Stimulated activated CD8-positive, alpha-beta memory T cell treated with anti-CD3 and anti-CD28 coated beads, Interleukin-15, amount 100 ng/mL, for 4 hours (primary cell): ENCODE data around the gene FFAR3.
A peak's percentile ranks its signal among the peaks of the same experiment; 100 is the strongest.

Experiments
- DNase-seq, 2 donors: peaks; one replicate each; pipeline ENCODE4 v3.0.0-alpha.2; 2020; ENCODE audit warnings: low read depth in 2 of 2

FFAR3 gene

DNA sequence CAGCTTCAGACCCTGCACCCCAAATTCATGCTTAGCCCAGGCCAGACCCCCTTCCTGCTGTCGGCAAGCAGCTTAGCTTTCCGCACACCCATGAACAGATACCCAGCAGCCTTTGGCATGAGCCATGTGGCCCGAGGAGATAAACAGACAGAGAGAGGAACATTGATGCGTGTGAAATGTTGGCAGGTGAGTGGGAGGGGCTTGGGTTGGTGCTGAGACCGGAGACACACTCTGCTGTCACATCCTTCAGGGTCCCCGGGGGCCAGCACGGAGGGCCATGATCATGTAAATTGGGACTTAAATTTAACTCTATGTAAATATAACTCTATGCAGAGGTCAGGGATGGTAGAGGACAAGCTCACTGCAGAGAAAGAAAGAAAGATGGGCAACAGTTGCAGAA is 27.8 kb upstream of the FFAR3 start:
- no peak for DNase-seq

- no peak for DNase-seq
Observed at GRCh38 chr19:35331551-35332214, 26.6 kb upstream of the FFAR3 start.

GRCh38 chr19:35332817-35333216 is 25.4 kb upstream of the FFAR3 start:
- DNase-seq: no peak

GRCh38 chr19:35334144-35334753 is 24.0 kb upstream of the FFAR3 start:
- DNase-seq: no peak

- DNase-seq: no peak
Observed at GRCh38 chr19:35336166-35336955, 21.9 kb upstream of the FFAR3 start.

- no peak for DNase-seq
Observed at GRCh38 chr19:35337097-35337983, 20.9 kb upstream of the FFAR3 start.

GRCh38 chr19:35337984-35338296 is 20.3 kb upstream of the FFAR3 start:
- no peak for DNase-seq

DNA sequence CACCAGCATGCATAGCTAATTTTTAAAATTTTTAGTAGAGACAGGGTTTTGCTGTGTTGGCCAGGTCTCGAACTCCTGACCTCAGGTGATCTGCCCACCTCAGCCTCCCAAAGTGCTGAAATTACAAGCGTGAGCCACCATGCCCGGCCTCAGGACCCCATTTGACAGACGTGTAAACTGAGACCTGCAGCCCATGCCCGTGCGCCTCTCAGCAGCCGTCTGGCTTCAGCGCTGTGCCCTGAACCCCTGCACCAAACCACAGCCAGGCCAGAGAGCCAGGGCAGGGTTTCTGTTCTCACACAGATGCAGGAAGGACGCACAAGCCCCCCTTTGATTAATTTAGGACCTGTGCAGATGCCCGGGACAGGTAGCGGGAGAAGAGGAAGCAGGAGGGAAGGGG is 17.8 kb upstream of the FFAR3 start:
- DNase-seq: no peak

DNA sequence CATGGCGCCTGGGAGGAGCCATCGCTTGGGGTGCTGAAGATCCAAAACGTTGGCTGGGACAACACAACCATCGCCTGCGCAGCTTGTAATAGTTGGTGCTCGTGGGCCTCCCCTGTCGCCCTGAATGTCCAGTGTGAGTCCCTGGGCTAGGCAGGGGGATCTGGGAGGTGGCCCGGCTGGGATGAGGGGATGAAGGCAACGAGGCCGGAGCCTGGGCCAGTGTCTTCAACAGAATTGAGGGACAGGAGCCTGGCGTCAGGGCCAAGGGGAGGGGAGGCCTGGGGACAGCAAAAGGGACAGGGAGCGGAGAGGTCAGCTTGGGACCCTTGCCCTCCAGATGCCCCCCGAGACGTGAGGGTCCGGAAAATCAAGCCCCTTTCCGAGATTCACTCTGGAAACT is 17.3 kb upstream of the FFAR3 start:
- DNase-seq: no peak

- DNase-seq: no peak
Observed at GRCh38 chr19:35341565-35342225, 16.6 kb upstream of the FFAR3 start.

DNA sequence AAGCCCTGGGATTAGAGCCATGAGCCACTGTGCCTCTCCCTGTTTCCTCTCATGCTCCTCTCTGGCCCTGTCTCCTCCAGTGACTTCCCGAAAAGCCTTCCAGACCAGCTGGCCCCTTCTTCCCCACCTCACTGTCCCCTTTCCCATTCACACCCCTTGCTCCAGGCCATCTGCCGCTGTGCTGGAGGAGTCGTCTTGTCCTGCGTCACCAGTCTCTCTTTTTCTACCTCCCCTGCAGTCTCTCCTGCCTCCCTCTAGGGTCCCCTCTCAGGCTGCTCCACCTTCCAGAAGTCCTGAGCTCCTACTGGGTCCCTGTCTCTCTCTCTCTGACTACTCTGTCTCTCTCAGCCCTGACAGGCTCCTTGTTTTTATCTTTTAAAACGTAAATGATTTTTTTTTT is 15.8 kb upstream of the FFAR3 start:
- no peak for DNase-seq

GRCh38 chr19:35344511-35345031 is 13.7 kb upstream of the FFAR3 start:
- no peak for DNase-seq

GRCh38 chr19:35345671-35346111 is 12.6 kb upstream of the FFAR3 start:
- DNase-seq: no peak

- DNase-seq: peak; percentile 48 to 56
Observed at GRCh38 chr19:35346193-35347052, 11.8 kb upstream of the FFAR3 start.

DNA sequence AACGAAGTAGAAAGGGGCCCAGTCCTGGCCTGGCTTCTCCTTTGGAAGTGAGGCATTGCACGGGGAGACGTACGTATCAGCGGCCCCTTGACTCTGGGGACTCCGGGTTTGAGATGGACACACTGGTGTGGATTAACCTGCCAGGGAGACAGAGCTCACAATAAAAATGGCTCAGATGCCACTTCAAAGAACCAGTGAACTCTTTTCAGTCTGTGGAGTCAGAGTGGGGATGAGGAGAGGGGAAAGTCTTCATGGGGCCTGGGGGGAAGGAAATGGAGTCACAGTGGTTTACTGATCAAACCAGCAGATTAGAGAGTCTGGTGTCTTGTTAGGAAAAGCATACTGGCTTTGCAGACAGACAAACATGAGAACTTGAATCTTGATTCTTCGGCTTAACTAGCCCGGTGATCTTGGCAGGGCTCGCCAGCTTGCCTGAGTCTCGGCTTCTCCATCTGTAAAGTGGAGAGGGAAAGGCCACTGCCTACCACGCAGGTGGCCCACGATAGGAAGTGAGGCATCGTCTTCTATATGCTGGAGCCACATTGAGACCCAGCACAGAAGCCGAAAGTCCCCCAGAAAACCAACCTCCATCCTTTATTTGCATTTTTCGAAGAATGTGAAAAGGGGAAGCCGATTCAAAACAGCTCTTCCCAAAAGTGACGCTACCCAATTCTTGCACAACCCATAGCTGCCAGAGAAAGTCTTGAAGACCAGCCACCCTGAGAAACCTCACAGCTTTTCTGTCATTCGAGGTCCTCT is 10.9 kb upstream of the FFAR3 start, which contains the start of gene FFAR1:
TSS of gene FFAR1 (plus strand) at position 732 of the 759 bp plus-strand sequence. CDS start 3,650 bp downstream, outside the sequence.
- peak in 1 of 2 donors; percentile 13 for DNase-seq

DNA sequence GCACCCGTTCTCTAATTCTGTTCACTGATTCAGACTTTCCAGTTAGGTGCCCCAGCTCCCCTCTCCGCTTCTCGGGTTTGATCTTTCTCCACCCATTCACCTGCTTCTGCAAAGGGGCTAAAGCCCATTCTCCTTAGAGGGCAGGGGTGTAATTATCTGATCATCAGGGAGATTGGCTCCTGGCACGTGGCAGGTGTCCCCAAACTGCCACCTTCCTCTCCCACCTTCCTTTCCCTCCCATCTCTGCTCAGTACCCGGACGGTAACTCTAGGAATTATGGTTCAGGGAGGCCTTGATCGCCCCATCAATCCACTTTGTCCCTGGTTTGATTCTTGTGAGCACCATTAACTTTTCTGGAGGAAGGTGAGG is 10.3 kb upstream of the FFAR3 start:
- no peak for DNase-seq

- no peak for DNase-seq
Observed at GRCh38 chr19:35348911-35349611, 9.2 kb upstream of the FFAR3 start.

DNA sequence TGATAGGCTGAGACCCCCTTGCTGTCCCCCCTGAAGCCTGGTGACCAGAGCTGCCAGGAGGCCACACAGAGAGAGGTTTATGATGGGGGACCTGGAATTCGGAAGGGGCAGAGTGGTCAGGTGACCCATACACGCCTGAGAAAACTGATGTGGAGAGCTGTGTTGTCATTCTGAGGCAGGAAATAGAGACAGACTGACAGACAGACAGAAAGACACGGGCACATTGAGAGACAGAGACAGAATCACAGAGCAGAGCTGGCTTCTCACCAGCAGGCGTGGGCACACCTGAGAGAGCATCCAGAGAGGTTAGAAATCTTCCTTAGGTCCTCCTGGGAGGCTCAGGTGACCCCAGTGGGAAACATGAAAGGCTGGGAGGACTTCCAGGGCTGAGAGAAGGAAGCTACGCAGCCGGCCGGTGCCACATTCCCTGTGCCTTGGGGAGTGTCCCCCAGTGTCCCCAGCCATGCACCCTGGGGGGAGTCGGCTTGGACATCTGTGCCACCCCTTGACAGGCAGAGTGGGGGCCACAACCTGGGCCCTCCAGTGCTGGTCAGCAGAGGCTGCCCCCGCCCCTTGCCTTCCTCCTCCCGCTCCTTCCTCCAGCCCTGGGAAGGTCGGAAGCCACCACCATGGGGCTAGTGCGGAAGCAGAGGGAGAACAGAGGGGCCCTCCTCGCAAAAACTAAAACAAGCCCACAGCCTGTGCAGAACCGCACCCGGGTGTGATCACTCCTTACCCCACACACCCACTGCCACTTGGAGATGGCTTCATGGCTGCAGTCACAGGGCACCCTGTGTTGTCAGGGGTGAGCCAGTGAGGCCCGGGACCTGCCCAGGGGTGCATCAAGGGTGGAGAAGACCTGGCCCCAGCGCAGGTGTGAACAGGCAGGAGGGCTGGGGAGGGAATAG is 8.4 kb upstream of the FFAR3 start:
- DNase-seq: no peak
